Spleen (tissue), 7 donors: ENCODE results near the gene NCOA3.

Source experiments
- POLR2AphosphoS5 ChIP-seq, 3 donors: sonication (generic); formaldehyde crosslinking; IDR thresholded peaks; one replicate each; pipeline ENCODE4 v1.5.1; 2017; ENCODE audit warnings: antibody characterized with exemption in 3 of 3
- TF ChIP-seq, protein P1 (sequence below), 11 experiments: fragments of 200-600 bp in 7 of 11; fragments of 450-650 bp in 4 of 11; sonication (generic) in 4 of 11; IDR thresholded peaks in 8 of 11; conservative IDR thresholded peaks in 3 of 11; 1 replicate in 7 of 11; 2 replicates in 4 of 11; pipeline versions ENCODE4 v1.4.0 to v1.8.0; 2016 to 2021; ENCODE audit warnings: antibody characterized with exemption in 11 of 11, inconsistent platforms in 4 of 11, mild to moderate bottlenecking in 1 of 11
- donor health status: DM: no; HTN: no; CAD: no; lungs with moderate emphysema.
- donor health status: DM: no; HTN: no; CAD: no.
- donor health status: DM: no; HTN: no; CAD: no.

DNA sequence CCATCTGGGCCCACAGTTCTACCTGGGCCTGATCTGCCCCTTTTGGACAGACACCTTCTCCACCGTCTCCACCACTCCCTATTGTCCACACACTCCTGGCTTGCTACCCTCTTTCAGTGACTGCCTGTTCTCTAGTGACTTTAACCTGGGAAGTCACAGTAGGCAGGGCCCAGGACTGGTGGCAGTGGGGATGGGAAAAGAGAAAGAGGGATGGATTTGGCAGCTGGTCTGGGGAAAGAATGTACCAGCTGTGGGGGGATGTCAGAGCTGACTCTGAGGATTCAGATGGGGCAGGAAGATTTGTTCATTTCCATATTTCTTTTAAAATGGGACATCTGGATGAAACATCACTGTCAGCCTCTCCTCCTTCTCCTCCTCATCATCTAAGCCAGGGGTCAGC, 198.1 kb downstream of the NCOA3 start:
- no peak for TF ChIP-seq POLR2AphosphoS5 (IDR thresholded peaks at IDR 0.05)
- TF ChIP-seq, protein P1, sequence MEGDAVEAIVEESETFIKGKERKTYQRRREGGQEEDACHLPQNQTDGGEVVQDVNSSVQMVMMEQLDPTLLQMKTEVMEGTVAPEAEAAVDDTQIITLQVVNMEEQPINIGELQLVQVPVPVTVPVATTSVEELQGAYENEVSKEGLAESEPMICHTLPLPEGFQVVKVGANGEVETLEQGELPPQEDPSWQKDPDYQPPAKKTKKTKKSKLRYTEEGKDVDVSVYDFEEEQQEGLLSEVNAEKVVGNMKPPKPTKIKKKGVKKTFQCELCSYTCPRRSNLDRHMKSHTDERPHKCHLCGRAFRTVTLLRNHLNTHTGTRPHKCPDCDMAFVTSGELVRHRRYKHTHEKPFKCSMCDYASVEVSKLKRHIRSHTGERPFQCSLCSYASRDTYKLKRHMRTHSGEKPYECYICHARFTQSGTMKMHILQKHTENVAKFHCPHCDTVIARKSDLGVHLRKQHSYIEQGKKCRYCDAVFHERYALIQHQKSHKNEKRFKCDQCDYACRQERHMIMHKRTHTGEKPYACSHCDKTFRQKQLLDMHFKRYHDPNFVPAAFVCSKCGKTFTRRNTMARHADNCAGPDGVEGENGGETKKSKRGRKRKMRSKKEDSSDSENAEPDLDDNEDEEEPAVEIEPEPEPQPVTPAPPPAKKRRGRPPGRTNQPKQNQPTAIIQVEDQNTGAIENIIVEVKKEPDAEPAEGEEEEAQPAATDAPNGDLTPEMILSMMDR (IDR thresholded peaks at IDR 0.05 in 8 of 11, conservative IDR thresholded peaks at IDR 0.05 in 3 of 11): no peak
